Midbrain (tissue), 1 donor: ENCODE data around the gene MFF.
A peak's percentile ranks its signal among the peaks of the same experiment; 100 is the strongest.

Experiments used
- DNase-seq: peaks from one replicate; lab custom pipeline; 2025; lab: John Stamatoyannopoulos, UW

The MFF gene

GRCh38 chr2:227406177-227407031 lies 81.4 kb downstream of the MFF start:
- DNase-seq = peak; percentile 79
